Coronary artery (tissue), 2 donors: ENCODE data around the gene POFUT1.
A peak's percentile ranks its signal among the peaks of the same experiment; 100 is the strongest.

Experiments used
- DNase-seq: peaks from one replicate; pipeline ENCODE4 v3.0.0-alpha.2; 2017; ENCODE audit warnings: low spot score
- H3K27ac ChIP-seq, 2 donors: fragments of 200-600 bp; sonication (generic); one replicate each; pipeline ENCODE4 v1.5.1; 2016 to 2019
- H3K4me3 ChIP-seq: fragments of 200-600 bp; sonication (generic); 2 replicates; pipeline ENCODE4 v1.5.1; 2016; ENCODE audit warnings: mild to moderate bottlenecking, moderate library complexity
- TF ChIP-seq, protein P1 (sequence below): fragments of 200-600 bp; sonication (generic); IDR thresholded peaks from one replicate; pipeline ENCODE4 v1.5.1; 2019; ENCODE audit warnings: antibody characterized with exemption

The POFUT1 gene

DNA sequence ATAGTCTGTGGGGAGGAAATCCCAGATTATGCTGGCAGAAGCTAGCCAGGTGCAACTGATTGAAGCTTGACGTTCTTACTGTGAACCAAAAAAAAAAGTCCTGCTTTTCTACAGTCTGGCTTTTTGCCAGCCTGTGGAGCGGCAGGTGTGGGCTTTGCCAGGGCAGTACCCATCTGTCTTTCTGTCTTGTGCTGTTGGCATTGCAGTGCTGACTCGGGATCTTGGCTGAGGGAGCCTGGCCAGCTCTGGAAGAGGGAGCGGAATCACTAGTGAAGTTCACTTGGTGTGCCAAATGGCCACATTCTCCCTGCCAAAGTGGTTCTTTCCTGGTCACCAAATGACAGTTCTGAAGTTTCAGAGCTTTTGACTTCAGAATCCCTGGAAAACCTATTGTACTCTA is 74.8 kb downstream of the POFUT1 start:
- Histone ChIP-seq H3K4me3 (no peak overlapping the region), H3K27ac (no peak overlapping the region)
- TF ChIP-seq, protein P1, sequence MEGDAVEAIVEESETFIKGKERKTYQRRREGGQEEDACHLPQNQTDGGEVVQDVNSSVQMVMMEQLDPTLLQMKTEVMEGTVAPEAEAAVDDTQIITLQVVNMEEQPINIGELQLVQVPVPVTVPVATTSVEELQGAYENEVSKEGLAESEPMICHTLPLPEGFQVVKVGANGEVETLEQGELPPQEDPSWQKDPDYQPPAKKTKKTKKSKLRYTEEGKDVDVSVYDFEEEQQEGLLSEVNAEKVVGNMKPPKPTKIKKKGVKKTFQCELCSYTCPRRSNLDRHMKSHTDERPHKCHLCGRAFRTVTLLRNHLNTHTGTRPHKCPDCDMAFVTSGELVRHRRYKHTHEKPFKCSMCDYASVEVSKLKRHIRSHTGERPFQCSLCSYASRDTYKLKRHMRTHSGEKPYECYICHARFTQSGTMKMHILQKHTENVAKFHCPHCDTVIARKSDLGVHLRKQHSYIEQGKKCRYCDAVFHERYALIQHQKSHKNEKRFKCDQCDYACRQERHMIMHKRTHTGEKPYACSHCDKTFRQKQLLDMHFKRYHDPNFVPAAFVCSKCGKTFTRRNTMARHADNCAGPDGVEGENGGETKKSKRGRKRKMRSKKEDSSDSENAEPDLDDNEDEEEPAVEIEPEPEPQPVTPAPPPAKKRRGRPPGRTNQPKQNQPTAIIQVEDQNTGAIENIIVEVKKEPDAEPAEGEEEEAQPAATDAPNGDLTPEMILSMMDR: no peak
- no peak for DNase-seq

DNA sequence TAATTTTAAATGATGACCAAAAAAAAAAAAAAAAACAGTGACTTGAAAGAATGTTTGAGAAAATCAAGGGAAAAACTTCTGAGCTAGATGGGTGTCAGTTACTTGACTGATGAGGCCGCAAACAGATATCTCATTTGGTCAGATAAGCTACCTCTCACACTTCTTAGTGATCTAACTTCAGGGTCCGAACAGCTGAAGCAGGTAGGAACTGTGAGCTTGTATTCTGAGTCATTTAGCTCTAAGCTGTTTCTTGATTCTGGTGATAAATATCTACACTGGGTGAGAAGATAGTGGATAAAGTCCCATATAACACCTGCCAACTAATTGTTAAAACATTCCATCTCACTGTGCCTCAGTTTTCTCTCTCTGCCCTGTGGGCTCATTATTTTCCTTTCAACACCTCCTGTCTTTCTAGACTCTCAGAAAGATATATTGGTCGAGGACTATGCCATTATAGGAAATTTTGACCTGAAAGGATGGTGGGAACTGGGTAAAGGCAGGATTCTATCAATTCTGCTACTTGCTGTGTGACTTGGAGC is 77.5 kb downstream of the POFUT1 start:
- Histone ChIP-seq H3K27ac (peak overlapping the region in 1 of 2 donors; percentile 1), H3K4me3 (no peak overlapping the region)
- TF ChIP-seq, protein P1: no peak

DNA sequence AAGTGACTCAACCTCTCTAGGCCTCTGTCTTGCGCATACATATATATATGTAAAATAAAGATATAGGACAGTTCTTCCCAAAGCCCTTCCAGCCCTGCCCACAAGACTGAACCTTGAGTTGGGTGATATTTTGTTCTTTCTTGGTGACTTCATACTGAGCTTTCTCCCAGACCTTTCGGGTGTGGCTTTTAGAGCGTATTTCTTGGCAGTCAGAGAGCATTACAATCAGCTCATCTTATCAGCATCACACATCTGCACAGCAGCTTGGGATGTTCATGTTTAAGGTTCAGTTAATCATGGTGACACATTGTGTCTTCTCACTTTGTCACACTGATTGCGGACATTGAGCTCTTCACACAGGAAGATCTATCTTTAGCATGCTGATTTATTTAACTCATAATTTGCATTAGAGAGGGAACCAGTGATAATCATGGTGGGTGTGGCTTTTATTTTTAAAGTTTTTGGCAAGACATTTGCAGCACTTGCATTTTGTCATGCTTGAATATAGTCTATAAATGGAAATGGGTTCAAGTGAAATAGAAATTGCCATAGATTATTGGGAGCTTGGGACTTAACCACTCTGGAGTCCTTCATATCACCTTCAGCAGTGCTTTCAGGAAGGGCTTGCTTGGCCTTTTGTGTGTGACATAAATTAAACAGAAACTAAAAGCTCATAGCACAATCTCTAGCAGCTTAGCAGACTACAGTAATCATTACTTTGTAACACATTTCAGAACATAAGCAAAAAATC is 78.1 kb downstream of the POFUT1 start:
- no peak for DNase-seq
- no peak overlapping the region for H3K4me3 ChIP-seq
- TF ChIP-seq, protein P1: no peak
- peak overlapping the region in 1 of 2 donors; percentile 1 for H3K27ac ChIP-seq

More for the DNA sequence above, 77.5 kb downstream of the POFUT1 start:
- DNase-seq: no peak

DNA sequence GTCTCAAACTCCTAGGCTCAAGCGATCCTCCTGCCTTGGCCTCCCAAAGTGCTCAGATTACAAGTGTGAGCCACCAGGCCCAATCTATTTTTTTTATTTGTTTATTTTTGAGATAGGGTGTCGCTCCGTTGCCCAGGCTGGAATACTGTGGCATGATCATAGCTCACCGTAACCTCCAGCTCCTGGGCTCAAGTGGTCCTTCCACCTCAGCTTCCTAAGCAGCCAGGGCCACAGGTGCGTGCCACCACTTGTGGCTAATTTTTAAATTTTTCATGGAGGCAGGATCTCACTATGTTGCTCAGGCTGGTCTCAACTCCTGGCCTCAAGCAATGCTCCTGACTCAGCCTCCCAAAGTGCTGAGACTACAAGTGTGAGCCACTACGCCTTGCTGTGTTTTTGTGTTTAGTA is 79.6 kb downstream of the POFUT1 start:
- TF ChIP-seq, protein P1: no peak
- H3K27ac ChIP-seq: no peak overlapping the region

More for the DNA sequence above, 79.6 kb downstream of the POFUT1 start:
- DNase-seq: no peak
- no peak overlapping the region for H3K4me3 ChIP-seq
